Stimulated activated CD4-positive, alpha-beta T cell treated with anti-CD3 and anti-CD28 coated beads, Interleukin-12 subunit alpha, Interleukin-12 subunit beta, amount 100 ng/mL, for 48 hours (primary cell): ENCODE results near the gene SLF1.

Source experiments
- DNase-seq, 3 donors: peaks; one replicate each; pipeline ENCODE4 v3.0.0-alpha.2; 2020; ENCODE audit warnings: low read depth in 2 of 3, low spot score in 1 of 3

SLF1 gene

GRCh38 chr5:94707359-94707758, 88.9 kb downstream of the SLF1 start:
- no peak for DNase-seq

- no peak for DNase-seq
Observed at GRCh38 chr5:94709277-94709676, 90.8 kb downstream of the SLF1 start.

- DNase-seq = no peak
Observed at GRCh38 chr5:94711785-94712184, 93.3 kb downstream of the SLF1 start.

- DNase-seq = no peak
Observed at GRCh38 chr5:94715768-94716167, 97.3 kb downstream of the SLF1 start.

- no peak for DNase-seq
Observed at GRCh38 chr5:94725142-94725541, 106.7 kb downstream of the SLF1 start.

- DNase-seq = no peak
Observed at GRCh38 chr5:94731471-94731870, 113.0 kb downstream of the SLF1 start.

GRCh38 chr5:94736498-94736897, 118.0 kb downstream of the SLF1 start:
- no peak for DNase-seq

- DNase-seq = no peak
Observed at GRCh38 chr5:94740286-94740685, 121.8 kb downstream of the SLF1 start.

GRCh38 chr5:94742852-94743251, 124.4 kb downstream of the SLF1 start:
- no peak for DNase-seq

GRCh38 chr5:94744906-94745305, 126.4 kb downstream of the SLF1 start:
- no peak for DNase-seq

GRCh38 chr5:94745786-94746730, 127.6 kb downstream of the SLF1 start:
- no peak for DNase-seq

- DNase-seq = no peak
Observed at GRCh38 chr5:94746731-94747124, 128.3 kb downstream of the SLF1 start.
